B cell (primary cell): ENCODE data around the gene SORL1. TPM values are rescaled to one million over a fixed set of nuclear protein-coding genes. Genes with fewer than 3 reads are reported as not detected.

ENCODE experiments used
- ATAC-seq: fragments of 200-7000 bp; cut with Tn5 transposase; one replicate; pipeline ENCODE4 v1.10.0; 2021; ENCODE audit warnings: low read depth, mild to moderate bottlenecking, moderate number of reproducible peaks, moderate library complexity
- CTCF ChIA-PET: fragments of 350-600 bp; sonication (Branson Sonifier 250); formaldehyde crosslinking; loops from one replicate; lab custom pipeline; 2021; ENCODE audit warnings: antibody characterized with exemption, inconsistent platforms; lab: Charles Lee
- POLR2A ChIA-PET: fragments of 350-600 bp; sonication (Branson Sonifier 250); formaldehyde crosslinking; loops from one replicate; lab custom pipeline; 2021; ENCODE audit warnings: antibody characterized with exemption; lab: Charles Lee
- DNase-seq: peaks from one replicate; pipeline ENCODE4 v3.0.0; 2013
- H2AFZ ChIP-seq: 2 replicates; pipeline ENCODE4 v1.6.1; 2012; ENCODE audit warnings: mild to moderate bottlenecking, low read depth, low read length; ENCODE audit not compliant: insufficient read depth, poor library complexity, severe bottlenecking
- H3K27ac ChIP-seq, 2 donors: 1 replicate in 1 of 2; 2 replicates in 1 of 2; pipeline ENCODE4 v1.5.1; 2012 to 2013; ENCODE audit warnings: low read length in 2 of 2, mild to moderate bottlenecking in 2 of 2, moderate library complexity in 1 of 2
- H3K27me3 ChIP-seq, 4 experiments: fragments of 200-600 bp in 1 of 4; sonication (generic) in 1 of 4; replicated peaks in 1 of 4; 1 replicate in 2 of 4; 2 replicates in 2 of 4; pipeline versions ENCODE4 v1.6.1 to v1.7.0; 2013 to 2016; ENCODE audit warnings: low read length in 3 of 4, mild to moderate bottlenecking in 2 of 4, mixed read lengths in 1 of 4, moderate library complexity in 1 of 4; ENCODE audit not compliant: insufficient read depth in 4 of 4, control insufficient read depth in 3 of 4; ENCODE audit errors: control extremely low read depth in 1 of 4
- H3K36me3 ChIP-seq, 2 experiments: replicated peaks in 1 of 2; 1 replicate in 1 of 2; 2 replicates in 1 of 2; pipeline versions ENCODE4 v1.6.1 to v1.7.1; 2013; ENCODE audit warnings: low read length in 1 of 2; ENCODE audit not compliant: insufficient read depth in 2 of 2, control insufficient read depth in 1 of 2; ENCODE audit errors: control extremely low read depth in 1 of 2, extremely low read depth in 1 of 2
- H3K4me1 ChIP-seq, 2 donors: fragments of 200-600 bp in 1 of 2; sonication (generic) in 1 of 2; 1 replicate in 1 of 2; 2 replicates in 1 of 2; pipeline versions ENCODE4 v1.5.1 to v1.6.1; 2013 to 2017; ENCODE audit warnings: low read length in 2 of 2; ENCODE audit not compliant: control insufficient read depth in 2 of 2, insufficient read depth in 2 of 2
- H3K4me2 ChIP-seq: replicated peaks from 2 replicates; pipeline ENCODE3; 2012; ENCODE audit warnings: mild to moderate bottlenecking, low read depth, low read length; ENCODE audit not compliant: poor library complexity, severe bottlenecking
- H3K4me3 ChIP-seq, 5 experiments: fragments of 200-600 bp in 1 of 5; sonication (generic) in 1 of 5; 1 replicate in 3 of 5; 2 replicates in 2 of 5; pipeline versions ENCODE4 v1.5.1 to v1.7.0; 2011 to 2016; ENCODE audit warnings: low read length in 4 of 5, mild to moderate bottlenecking in 4 of 5, low read depth in 2 of 5, control low read depth in 1 of 5, moderate library complexity in 1 of 5; ENCODE audit not compliant: insufficient read depth in 1 of 5; ENCODE audit errors: control extremely low read depth in 1 of 5, extremely low read depth in 1 of 5
- H3K79me2 ChIP-seq: fragments of 200-600 bp; sonication (generic); one replicate; pipeline ENCODE4 v1.6.0; 2016; ENCODE audit warnings: low read length; ENCODE audit not compliant: control insufficient read depth, insufficient read depth
- H3K9ac ChIP-seq: fragments of 200-600 bp; sonication (generic); 2 replicates; pipeline ENCODE4 v1.6.1; 2017; ENCODE audit warnings: mild to moderate bottlenecking, low read length, moderate library complexity
- H3K9me3 ChIP-seq, 3 donors: one replicate each; pipeline versions ENCODE4 v1.6.1 to v1.7.1; 2013; ENCODE audit warnings: low read length in 2 of 3; ENCODE audit not compliant: control insufficient read depth in 2 of 3, insufficient read depth in 1 of 3; ENCODE audit errors: control extremely low read depth in 1 of 3
- H4K20me1 ChIP-seq: 2 replicates; pipeline ENCODE4 v1.6.0; 2012; ENCODE audit warnings: mild to moderate bottlenecking, low read length; ENCODE audit not compliant: insufficient read depth, control insufficient read depth, poor library complexity, severe bottlenecking
- H3K27ac Mint-ChIP-seq: one replicate; pipeline ENCODE4 v1.8.0; 2021; ENCODE audit warnings: mixed read lengths
- H3K27me3 Mint-ChIP-seq: one replicate; pipeline ENCODE4 v1.8.0; 2021; ENCODE audit warnings: mixed read lengths
- H3K4me1 Mint-ChIP-seq: one replicate; pipeline ENCODE4 v1.8.0; 2021; ENCODE audit warnings: mixed read lengths
- H3K4me3 Mint-ChIP-seq: one replicate; pipeline ENCODE4 v1.8.0; 2021; ENCODE audit warnings: mixed read lengths
- H3K9me3 Mint-ChIP-seq: one replicate; pipeline ENCODE4 v1.8.0; 2022; ENCODE audit warnings: mixed read lengths; ENCODE audit not compliant: insufficient read depth
- CTCF ChIP-seq: fragments of 200-600 bp; IDR thresholded peaks from one replicate; pipeline ENCODE4 v1.8.0; 2022; ENCODE audit warnings: antibody characterized with exemption, mild to moderate bottlenecking
- EZH2 ChIP-seq: IDR thresholded peaks from 2 replicates; pipeline ENCODE4 v1.6.1; 2012; ENCODE audit warnings: borderline replicate concordance, low read depth, mild to moderate bottlenecking, moderate library complexity, low read length; ENCODE audit not compliant: insufficient read depth, poor library complexity, severe bottlenecking
- WGBS: methylation state at CpG from one replicate; pipeline ENCODE4 v1.1.5; 2013; ENCODE audit warnings: missing lambda C conversion rate; ENCODE audit not compliant: insufficient coverage; 5-methylcytosine and 5-hydroxymethylcytosine counted together
- intact Hi-C: fragments of 100-400 bp; cut with micrococcal nuclease; formaldehyde crosslinking; loops from one replicate; pipeline ENCODE4 v1.10.0; 2022
- polyA plus RNA-seq: library from polyadenylated mRNA; depleted of rRNA; stranded (reverse); fragments of >200 nt; gene quantifications from 2 replicates; pipeline ENCODE4 v1.2.3, GENCODE V29; 2012
- total RNA-seq, 2 donors: library from RNA; stranded (reverse); fragments of 120-200 nt in 1 of 2; gene quantifications; 1 replicate in 1 of 2; 2 replicates in 1 of 2; pipeline versions ENCODE4 v1.2.3 to v1.2.4, GENCODE V29; 2013 to 2022

SORL1 gene
- total and polyA plus RNA-seq, 2 donors (not counting 1 experiment from before 2014, with no cell fraction given) = 13.0 to 396 TPM

- DNase-seq (no peak), ATAC-seq (no peak)
- H3K4me3 ChIP-seq = no peak overlapping the region
- Mint-ChIP-seq H3K27me3 (no peaks in the 10 kb centered on the region), H3K27ac (peak overlapping the region; percentile 65), H3K4me3 (peak overlapping the region; percentile 26), H3K9me3 (no peaks in the 10 kb centered on the region), H3K4me1 (peaks cover 90% of the 10 kb centered on the region)
- H3K9me3 ChIP-seq = peaks cover 0 to 3% (median 0%) of the 10 kb centered on the region in 3 donors
- peak overlapping the region; percentile 13 for H3K9ac ChIP-seq
- no peak for TF ChIP-seq EZH2
- no peak for TF ChIP-seq CTCF
- ChIA-PET POLR2A (interaction anchor here (1.9 to 7.1 kb wide), 2 partner anchors 19 to 140 kb away, joined by 4 to 46 read pairs; no protein-coding TSS in a partner anchor), CTCF (interaction anchor here (1.2 to 4.7 kb wide), 8 partner anchors 11 to 142 kb away, joined by 3 to 42 read pairs (median 10); no protein-coding TSS in a partner anchor)
- intact Hi-C loops = loop anchor here (2.0 kb wide), 1 partner anchor 131 kb away; no protein-coding TSS in a partner anchor
- no peaks in the 10 kb centered on the region for H3K36me3 ChIP-seq
- peak overlapping the region; percentile 82 for H3K4me2 ChIP-seq
- peaks cover 82 to 89% of the 10 kb centered on the region in 2 donors for H3K4me1 ChIP-seq
- H2AFZ ChIP-seq = no peak overlapping the region
- H3K27me3 ChIP-seq = peaks cover 0 to 4% (median 0%) of the 10 kb centered on the region in 4 experiments
- WGBS = 90% methylated on average over 2 of the region's 2 CpGs
- peak overlapping the region in 1 of 2 donors; percentile 76 for H3K27ac ChIP-seq
- peaks cover 39% of the 10 kb centered on the region for H3K79me2 ChIP-seq
- H4K20me1 ChIP-seq = no peaks in the 10 kb centered on the region
These were observed 2.5 kb upstream of the SORL1 start for GRCh38 chr11:121449626-121450025.

GRCh38 chr11:121450401-121450800, 1.7 kb upstream of the SORL1 start:
- no CpG with 5 or more reads among the region's 1 CpG for WGBS

More at GRCh38 chr11:121450401-121450800, 1.7 kb upstream of the SORL1 start:
- peaks cover 44% of the 10 kb centered on the region for H3K79me2 ChIP-seq
- ChIA-PET CTCF (interaction anchor here (0.9 to 4.7 kb wide), 11 partner anchors 13 to 142 kb away, joined by 3 to 42 read pairs (median 5); no protein-coding TSS in a partner anchor), POLR2A (interaction anchor here (1.5 to 7.1 kb wide), 3 partner anchors 11 to 140 kb away, joined by 4 to 46 read pairs (median 4); no protein-coding TSS in a partner anchor)
- H4K20me1 ChIP-seq = no peaks in the 10 kb centered on the region
- peak overlapping the region; percentile 65 for H3K27ac Mint-ChIP-seq
- H3K4me1 ChIP-seq = peaks cover 85% of the 10 kb centered on the region in 2 donors
- peak overlapping the region; percentile 82 for H3K4me2 ChIP-seq
- no peaks in the 10 kb centered on the region for H3K27me3 Mint-ChIP-seq
- intact Hi-C loops = loop anchor here (2.0 kb wide), 1 partner anchor 132 kb away; no protein-coding TSS in a partner anchor
- peaks cover 0 to 4% (median 0%) of the 10 kb centered on the region in 4 experiments for H3K27me3 ChIP-seq
- ATAC-seq (no peak), DNase-seq (no peak)
- H3K4me1 Mint-ChIP-seq = peaks cover 91% of the 10 kb centered on the region
- H3K9me3 Mint-ChIP-seq = no peaks in the 10 kb centered on the region
- H3K9me3 ChIP-seq = peaks cover 0 to 3% (median 0%) of the 10 kb centered on the region in 3 donors
- peak overlapping the region in 1 of 2 donors; percentile 50 for H3K27ac ChIP-seq
- peak overlapping the region; percentile 3 for H3K9ac ChIP-seq
- TF ChIP-seq CTCF = no peak
- TF ChIP-seq EZH2 = no peak
- peak overlapping the region; percentile 96 for H3K4me3 Mint-ChIP-seq
- H3K4me3 ChIP-seq = peak overlapping the region in 1 of 5 experiments; percentile 21
- H2AFZ ChIP-seq = no peak overlapping the region
- no peaks in the 10 kb centered on the region for H3K36me3 ChIP-seq
